HepG2 (cell line): ENCODE data around the gene UBFD1. TPM values are rescaled to one million over a fixed set of nuclear protein-coding genes. Genes with fewer than 3 reads are reported as not detected.

Experiments
- CTCF ChIP-seq: sonication (generic); formaldehyde crosslinking; IDR thresholded peaks from 2 replicates; pipeline ENCODE4 v1.5.0; 2020; ENCODE audit warnings: mild to moderate bottlenecking, missing genetic modification reagents, moderate library complexity
- DPF2 ChIP-seq: sonication (generic); formaldehyde crosslinking; IDR thresholded peaks from 2 replicates; pipeline ENCODE4 v1.4.0; 2020; ENCODE audit warnings: mild to moderate bottlenecking, low read depth, missing genetic modification reagents, borderline replicate concordance
- HOXA9 ChIP-seq: sonication (generic); formaldehyde crosslinking; IDR thresholded peaks from 2 replicates; pipeline ENCODE4 v1.8.1; 2022; ENCODE audit warnings: missing genetic modification reagents, mild to moderate bottlenecking, moderate library complexity, borderline replicate concordance
- IRX3 ChIP-seq: sonication (generic); formaldehyde crosslinking; IDR thresholded peaks from 2 replicates; pipeline ENCODE4 v1.8.1; 2023; ENCODE audit warnings: mild to moderate bottlenecking, low read depth, missing genetic modification reagents, borderline replicate concordance
- JUNB ChIP-seq: sonication (generic); formaldehyde crosslinking; IDR thresholded peaks from 2 replicates; pipeline ENCODE4 v1.8.0; 2022; ENCODE audit warnings: missing genetic modification reagents, mild to moderate bottlenecking, borderline replicate concordance
- LRRFIP1 ChIP-seq: sonication (generic); formaldehyde crosslinking; conservative IDR thresholded peaks from 2 replicates; pipeline ENCODE4 v1.4.0; 2020; ENCODE audit warnings: missing genetic modification reagents
- MXD4 ChIP-seq: IDR thresholded peaks from 2 replicates; pipeline ENCODE4 v1.6.1; 2016; ENCODE audit warnings: mild to moderate bottlenecking, missing biosample characterization, missing genetic modification reagents
- MYC ChIP-seq: sonication (generic); formaldehyde crosslinking; IDR thresholded peaks from 2 replicates; pipeline ENCODE4 v1.9.0; 2021; ENCODE audit warnings: missing genetic modification reagents, borderline replicate concordance
- PLRG1 ChIP-seq: fragments of 450-650 bp; conservative IDR thresholded peaks from 2 replicates; pipeline ENCODE4 v1.6.1; 2016
- REL ChIP-seq: sonication (generic); formaldehyde crosslinking; conservative IDR thresholded peaks from 2 replicates; pipeline ENCODE4 v1.8.0; 2022; ENCODE audit warnings: mild to moderate bottlenecking, missing genetic modification reagents, moderate library complexity
- RERE ChIP-seq: IDR thresholded peaks from 2 replicates; pipeline ENCODE4 v1.6.1; 2016; ENCODE audit warnings: low read depth, missing genetic modification reagents, missing compliant biosample characterization
- TOE1 ChIP-seq: sonication (generic); formaldehyde crosslinking; IDR thresholded peaks from 2 replicates; pipeline ENCODE4 v1.4.0; 2020; ENCODE audit warnings: mild to moderate bottlenecking, missing genetic modification reagents
- YY1 ChIP-seq: IDR thresholded peaks from 2 replicates; pipeline ENCODE4 v1.6.1; 2011; ENCODE audit warnings: low read length, low read depth, moderate library complexity, mild to moderate bottlenecking; ENCODE audit not compliant: insufficient read depth, insufficient replicate concordance
- ZFP1 ChIP-seq: IDR thresholded peaks from 2 replicates; pipeline ENCODE4 v1.6.1; 2016
- ZNF335 ChIP-seq: sonication (generic); formaldehyde crosslinking; IDR thresholded peaks from 2 replicates; pipeline ENCODE4 v1.4.0; 2020; ENCODE audit warnings: missing genetic modification reagents
- ZNF343 ChIP-seq: sonication (generic); formaldehyde crosslinking; IDR thresholded peaks from 2 replicates; pipeline ENCODE4 v1.4.0; 2020; ENCODE audit warnings: mild to moderate bottlenecking, missing genetic modification reagents
- ZNF629 ChIP-seq: sonication (generic); formaldehyde crosslinking; conservative IDR thresholded peaks from 2 replicates; pipeline ENCODE4 v1.5.0; 2020; ENCODE audit warnings: missing genetic modification reagents
- ZNF703 ChIP-seq: sonication (generic); formaldehyde crosslinking; IDR thresholded peaks from 2 replicates; pipeline ENCODE4 v1.5.1; 2020; ENCODE audit warnings: missing genetic modification reagents, mild to moderate bottlenecking, moderate library complexity, borderline replicate concordance
- polyA plus RNA-seq, 8 experiments: library from polyadenylated mRNA; depleted of rRNA in 3 of 8; stranded (reverse) in 7 of 8; unstranded in 1 of 8; fragments of >200 nt; fragmentation: Illumina TruSeq in 4 of 8; extraction: Trizol in 4 of 8; gene quantifications; 2 replicates each; pipeline versions ENCODE4 v1.2.1 to v1.2.3, GENCODE V29; 2011 to 2016; ENCODE audit warnings: low read depth in 4 of 8, missing spikeins in 1 of 8, mixed read lengths in 1 of 8; ENCODE audit not compliant: insufficient read depth in 1 of 8
- total RNA-seq, 5 experiments: library from RNA; depleted of rRNA; stranded (reverse); fragments of >200 nt; fragmentation: Illumina TruSeq; extraction: Trizol; gene quantifications; 2 replicates each; pipeline ENCODE4 v1.2.3, GENCODE V29; 2016; ENCODE audit warnings: low read depth in 1 of 5

The UBFD1 gene
- total and polyA plus RNA-seq, 2 of the 13 experiments (the other 11 are each of a cell fraction or from before 2014, with no cell fraction given): 100 to 111 TPM

GRCh38 chr16:23595951-23596720 is 38.6 kb downstream of the UBFD1 start, which contains the start of gene NDUFAB1 (continued):
- TF ChIP-seq TOE1 (CRISPR knock-in tag): peak; percentile 37; the same call in 1 of the 2 replicates
- peak; percentile 98 for TF ChIP-seq MXD4
- TF ChIP-seq DPF2: 0 out of 2 replicates have a peak, but pooled peaks have one; percentile 51
- peak; percentile 65; the same call in 1 of the 2 replicates for TF ChIP-seq ZNF335 (CRISPR knock-in tag)
- TF ChIP-seq PLRG1: no peak
- peak; percentile 96 for TF ChIP-seq CTCF
- 0 out of 2 replicates have a peak, but pooled peaks have one; percentile 86 for TF ChIP-seq IRX3 (CRISPR knock-in tag)
- TF ChIP-seq YY1: peak; percentile 97
- TF ChIP-seq LRRFIP1 (CRISPR knock-in tag): 0 out of 2 replicates have a peak, but pooled peaks have one; percentile 35
- TF ChIP-seq ZNF629 (CRISPR knock-in tag): peak; percentile 76
- TF ChIP-seq ZFP1 (CRISPR knock-in tag): peak; percentile 7; the same call in 1 of the 2 replicates
- no peak for TF ChIP-seq HOXA9 (CRISPR knock-in tag)
- peak; percentile 75; the same call in 1 of the 2 replicates for TF ChIP-seq RERE
- TF ChIP-seq REL (CRISPR knock-in tag): no peak
- peak; percentile 98 for TF ChIP-seq MYC (CRISPR knock-in tag)
- peak; percentile 87 for TF ChIP-seq ZNF343 (CRISPR knock-in tag)
- no peak for TF ChIP-seq JUNB (CRISPR knock-in tag)
- TF ChIP-seq ZNF703: peak; percentile 61; the same call in 1 of the 2 replicates
